Measurements from ENCODE around the gene PCDHA1.

- TF ChIP-seq CTCF (conservative IDR thresholded peaks at IDR 0.05; ENCODE audit: low read length) = no peak
- no peak for TF ChIP-seq EZH2phosphoT487 (IDR thresholded peaks at IDR 0.05; ENCODE audit: borderline replicate concordance)
Observed at GRCh38 chr5:140953234-140953633, 167.3 kb downstream of the PCDHA1 start.

All from Loucy (cell line).